Endodermal cell (in vitro differentiated cells): ENCODE results near the gene ROS1. TPM values are rescaled to one million over a fixed set of nuclear protein-coding genes. Genes with fewer than 3 reads are reported as not detected.

Experiments
- DNase-seq: peaks from one replicate; pipeline ENCODE4 v3.0.0-alpha.2; 2017
- H3K27ac ChIP-seq: 2 replicates; pipeline ENCODE4 v1.5.1; 2013; ENCODE audit warnings: mild to moderate bottlenecking, low read depth, low read length, moderate library complexity
- H3K27me3 ChIP-seq: 2 replicates; pipeline ENCODE4 v1.6.1; 2013; ENCODE audit warnings: mild to moderate bottlenecking, low read length, moderate library complexity; ENCODE audit not compliant: insufficient read depth, control insufficient read depth, poor library complexity, severe bottlenecking
- H3K36me3 ChIP-seq: 2 replicates; pipeline ENCODE4 v1.7.0; 2013; ENCODE audit warnings: mild to moderate bottlenecking, low read length, moderate library complexity; ENCODE audit not compliant: control insufficient read depth, insufficient read depth
- H3K4me1 ChIP-seq: one replicate; pipeline ENCODE4 v1.7.0; 2013; ENCODE audit warnings: low read length; ENCODE audit not compliant: control insufficient read depth, insufficient read depth
- H3K4me3 ChIP-seq: 2 replicates; pipeline ENCODE4 v1.5.1; 2013; ENCODE audit warnings: mild to moderate bottlenecking, low read length, moderate library complexity
- H3K9ac ChIP-seq: 2 replicates; pipeline ENCODE4 v1.6.1; 2013; ENCODE audit warnings: mild to moderate bottlenecking, low read length, moderate library complexity; ENCODE audit not compliant: poor library complexity, severe bottlenecking; ENCODE audit errors: extremely low read depth
- H3K9me3 ChIP-seq: 2 replicates; pipeline ENCODE4 v1.6.1; 2013; ENCODE audit warnings: mild to moderate bottlenecking, low read length, moderate library complexity; ENCODE audit not compliant: control insufficient read depth
- H3K27ac Mint-ChIP-seq: 2 replicates; pipeline ENCODE4 v1.8.0; 2020; ENCODE audit warnings: mixed read lengths
- H3K27me3 Mint-ChIP-seq: 2 replicates; pipeline ENCODE4 v1.8.0; 2021; ENCODE audit warnings: mild to moderate bottlenecking, mixed read lengths; ENCODE audit not compliant: insufficient read depth
- H3K36me3 Mint-ChIP-seq: 2 replicates; pipeline ENCODE4 v1.8.0; 2020; ENCODE audit warnings: low read depth, mixed read lengths
- H3K4me1 Mint-ChIP-seq: 2 replicates; pipeline ENCODE4 v1.8.0; 2020; ENCODE audit warnings: mixed read lengths
- H3K4me3 Mint-ChIP-seq: 2 replicates; pipeline ENCODE4 v1.8.0; 2020; ENCODE audit warnings: mild to moderate bottlenecking, moderate library complexity, mixed read lengths
- H3K9me3 Mint-ChIP-seq: 2 replicates; pipeline ENCODE4 v1.8.0; 2020; ENCODE audit warnings: mild to moderate bottlenecking, mixed read lengths
- CTCF ChIP-seq: fragments of 200-600 bp; sonication (generic); conservative IDR thresholded peaks from 2 replicates; pipeline ENCODE4 v1.5.0; 2021; ENCODE audit warnings: antibody characterized with exemption, mild to moderate bottlenecking
- WGBS, 2 experiments: methylation state at CpG; one replicate each; pipeline versions ENCODE4 v1.1.5 to v1.1.7; 2013; ENCODE audit warnings: missing lambda C conversion rate in 2 of 2, mixed read lengths in 1 of 2; ENCODE audit not compliant: insufficient coverage in 1 of 2, insufficient read length in 1 of 2; 5-methylcytosine and 5-hydroxymethylcytosine counted together
- total RNA-seq, 2 donors: library from RNA; stranded (reverse); fragmentation: NEBNext Ultra II Directional in 1 of 2; extraction: Animal tissue kit (Norgen Biotek cat#: 25700) in 1 of 2; gene quantifications; 2 replicates in 1 of 2; 3 replicates in 1 of 2; pipeline ENCODE4 v1.2.1, GENCODE V29; 2021

The ROS1 gene
- total RNA-seq, 2 donors from 2014 or later = not detected

GRCh38 chr6:117371492-117371891, 54.2 kb downstream of the ROS1 start:
- H3K9ac ChIP-seq = no peak overlapping the region
- H3K36me3 Mint-ChIP-seq = no peaks in the 10 kb centered on the region
- no peak overlapping the region for H3K27ac ChIP-seq
- no peaks in the 10 kb centered on the region for H3K27me3 ChIP-seq
- peaks cover 14% of the 10 kb centered on the region for H3K9me3 Mint-ChIP-seq
- no peaks in the 10 kb centered on the region for H3K4me1 Mint-ChIP-seq
- no peak overlapping the region for H3K4me3 ChIP-seq
- no peak overlapping the region for H3K4me3 Mint-ChIP-seq
- peaks cover 3% of the 10 kb centered on the region for H3K27me3 Mint-ChIP-seq
- no peaks in the 10 kb centered on the region for H3K9me3 ChIP-seq
- no peak overlapping the region for H3K27ac Mint-ChIP-seq
- no peak for TF ChIP-seq CTCF
- WGBS, 2 experiments = 94 to 95% methylated on average over 4 of the region's 4 CpGs
- H3K36me3 ChIP-seq = no peaks in the 10 kb centered on the region
- no peak for DNase-seq
- no peaks in the 10 kb centered on the region for H3K4me1 ChIP-seq

GRCh38 chr6:117359581-117359980, 66.2 kb downstream of the ROS1 start:
- Mint-ChIP-seq H3K4me3 (no peak overlapping the region), H3K9me3 (no peaks in the 10 kb centered on the region), H3K27ac (no peak overlapping the region), H3K27me3 (peaks cover 1% of the 10 kb centered on the region), H3K4me1 (peaks cover 2% of the 10 kb centered on the region), H3K36me3 (no peaks in the 10 kb centered on the region)
- DNase-seq = no peak
- Histone ChIP-seq H3K27me3 (peaks cover 16% of the 10 kb centered on the region), H3K4me3 (no peak overlapping the region), H3K9ac (no peak overlapping the region), H3K4me1 (no peaks in the 10 kb centered on the region), H3K27ac (no peak overlapping the region), H3K9me3 (no peaks in the 10 kb centered on the region), H3K36me3 (no peaks in the 10 kb centered on the region)
- no peak for TF ChIP-seq CTCF
- WGBS, 2 experiments = 92 to 96% methylated on average over 4 to 5 of the region's 5 CpGs

- no peak for DNase-seq
- Histone ChIP-seq H3K27me3 (peaks cover 16% of the 10 kb centered on the region), H3K4me3 (no peak overlapping the region), H3K9ac (no peak overlapping the region), H3K27ac (no peak overlapping the region), H3K9me3 (no peaks in the 10 kb centered on the region), H3K4me1 (no peaks in the 10 kb centered on the region), H3K36me3 (no peaks in the 10 kb centered on the region)
- Mint-ChIP-seq H3K27ac (no peak overlapping the region), H3K27me3 (peaks cover 1% of the 10 kb centered on the region), H3K9me3 (no peaks in the 10 kb centered on the region), H3K36me3 (no peaks in the 10 kb centered on the region), H3K4me3 (no peak overlapping the region), H3K4me1 (peaks cover 2% of the 10 kb centered on the region)
- WGBS, 2 experiments = 98 to 100% methylated on average over 1 of the region's 1 CpG
- no peak for TF ChIP-seq CTCF
Observed at GRCh38 chr6:117354671-117355070, 71.1 kb downstream of the ROS1 start.
